B cell (primary cell): Measurements from ENCODE around the gene COL4A5.

Experiments used
- EZH2 ChIP-seq: IDR thresholded peaks from 2 replicates; pipeline ENCODE4 v1.6.1; 2012; ENCODE audit warnings: borderline replicate concordance, low read depth, mild to moderate bottlenecking, moderate library complexity, low read length; ENCODE audit not compliant: insufficient read depth, poor library complexity, severe bottlenecking
- TF ChIP-seq, protein P1 (sequence below): fragments of 200-600 bp; IDR thresholded peaks from one replicate; pipeline ENCODE4 v1.8.0; 2022; ENCODE audit warnings: antibody characterized with exemption, mild to moderate bottlenecking

- TF ChIP-seq, protein P1, sequence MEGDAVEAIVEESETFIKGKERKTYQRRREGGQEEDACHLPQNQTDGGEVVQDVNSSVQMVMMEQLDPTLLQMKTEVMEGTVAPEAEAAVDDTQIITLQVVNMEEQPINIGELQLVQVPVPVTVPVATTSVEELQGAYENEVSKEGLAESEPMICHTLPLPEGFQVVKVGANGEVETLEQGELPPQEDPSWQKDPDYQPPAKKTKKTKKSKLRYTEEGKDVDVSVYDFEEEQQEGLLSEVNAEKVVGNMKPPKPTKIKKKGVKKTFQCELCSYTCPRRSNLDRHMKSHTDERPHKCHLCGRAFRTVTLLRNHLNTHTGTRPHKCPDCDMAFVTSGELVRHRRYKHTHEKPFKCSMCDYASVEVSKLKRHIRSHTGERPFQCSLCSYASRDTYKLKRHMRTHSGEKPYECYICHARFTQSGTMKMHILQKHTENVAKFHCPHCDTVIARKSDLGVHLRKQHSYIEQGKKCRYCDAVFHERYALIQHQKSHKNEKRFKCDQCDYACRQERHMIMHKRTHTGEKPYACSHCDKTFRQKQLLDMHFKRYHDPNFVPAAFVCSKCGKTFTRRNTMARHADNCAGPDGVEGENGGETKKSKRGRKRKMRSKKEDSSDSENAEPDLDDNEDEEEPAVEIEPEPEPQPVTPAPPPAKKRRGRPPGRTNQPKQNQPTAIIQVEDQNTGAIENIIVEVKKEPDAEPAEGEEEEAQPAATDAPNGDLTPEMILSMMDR = no peak
- TF ChIP-seq EZH2 = no peak
These were observed 491 bp downstream of the COL4A5 start for GRCh38 chrX:108439961-108440696.
